ENCODE measurements around the gene PRR14. TPM values are rescaled to one million over a fixed set of nuclear protein-coding genes. Genes with fewer than 3 reads are reported as not detected.
"Not testable (repeated sequence)": the region's sequence is repeated elsewhere in the genome, so short reads cannot be mapped to it uniquely, and the experiment has no call there.

PRR14 gene
- total and polyA plus RNA-seq, 2 donors, result 6.9 to 55.3 TPM

GRCh38 chr16:30669903-30670824 lies 19.4 kb downstream of the PRR14 start:
- 81% methylated on average over 14 of the region's 14 CpGs for WGBS

GRCh38 chr16:30675143-30675542 lies 24.4 kb downstream of the PRR14 start:
- Histone ChIP-seq H3K36me3 (ENCODE audit: insufficient read depth) (peaks cover 1% of the 10 kb centered on the region), H3K27ac (ENCODE audit: low read depth) (no peak overlapping the region), H3K4me1 (ENCODE audit: insufficient read depth) (no peaks in the 10 kb centered on the region), H3K4me3 (ENCODE audit: low read depth, low read length) (no peak overlapping the region)
- DNase-seq (ENCODE audit: extremely low spot score), result no peak
- 85% methylated on average over 10 of the region's 10 CpGs for WGBS

More at GRCh38 chr16:30669903-30670824, 19.4 kb downstream of the PRR14 start:
- no peak for DNase-seq (ENCODE audit: extremely low spot score)
- Histone ChIP-seq H3K4me3 (ENCODE audit: low read depth, low read length) (no peak overlapping the region), H3K36me3 (ENCODE audit: insufficient read depth) (peaks cover 15% of the 10 kb centered on the region), H3K27ac (ENCODE audit: low read depth) (no peak overlapping the region), H3K4me1 (ENCODE audit: insufficient read depth) (no peaks in the 10 kb centered on the region)

DNA sequence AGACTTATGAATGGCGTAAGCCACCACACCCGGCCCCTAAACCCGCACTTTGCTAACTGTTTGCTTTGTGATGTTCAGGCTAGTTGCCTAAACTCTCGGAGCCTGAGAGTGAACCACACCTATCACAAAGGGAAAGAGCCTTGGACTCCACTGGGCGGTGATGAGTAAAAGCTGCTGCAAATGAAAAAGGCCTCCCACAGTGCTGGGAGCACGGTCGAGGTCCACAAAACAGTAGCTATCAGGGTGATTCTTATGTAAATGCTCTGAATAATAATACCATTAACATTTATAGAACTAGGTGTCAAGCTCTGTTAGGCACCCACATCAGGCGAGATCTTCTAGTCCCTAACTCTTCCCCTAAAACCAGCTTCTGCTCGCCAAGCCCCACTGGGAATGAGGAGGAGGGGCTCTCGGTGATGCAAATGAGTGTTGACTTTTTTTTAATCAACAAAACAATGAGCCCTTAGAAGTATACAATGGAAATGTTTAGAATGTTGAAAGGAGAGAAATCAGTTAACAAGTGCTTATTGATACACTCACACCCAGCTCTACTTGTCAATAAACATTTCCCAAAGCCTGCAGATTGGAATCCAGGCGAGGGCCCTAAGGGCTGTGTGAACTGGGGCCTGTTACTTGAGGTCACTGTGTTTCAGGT lies 27.3 kb downstream of the PRR14 start:
- 60% methylated on average over 11 of the region's 11 CpGs for WGBS

DNA sequence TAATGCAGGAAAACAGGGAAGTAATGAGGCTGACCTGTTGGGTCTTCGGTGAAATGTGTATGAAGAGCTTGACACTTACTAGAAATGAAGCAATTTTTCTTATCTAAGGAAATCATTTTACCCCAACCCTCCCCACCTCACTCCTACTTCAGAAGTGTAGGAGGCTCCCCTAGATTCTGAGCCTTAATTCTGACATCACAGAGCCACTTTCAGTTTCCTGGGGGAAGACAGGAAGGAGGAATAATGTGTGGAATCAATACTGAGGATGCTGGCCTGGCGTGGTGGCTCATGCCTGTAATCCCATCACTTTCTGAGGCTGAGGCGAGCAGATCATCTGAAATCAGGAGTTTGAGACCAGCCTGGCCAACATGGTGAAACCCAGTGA lies 27.8 kb downstream of the PRR14 start:
- Histone ChIP-seq H3K27ac (ENCODE audit: low read depth) (no peak overlapping the region), H3K4me3 (ENCODE audit: low read depth, low read length) (no peak overlapping the region), H3K36me3 (ENCODE audit: insufficient read depth) (no peaks in the 10 kb centered on the region), H3K4me1 (ENCODE audit: insufficient read depth) (no peaks in the 10 kb centered on the region)
- WGBS, result 78% methylated on average over 3 of the region's 3 CpGs
- DNase-seq (ENCODE audit: extremely low spot score), result no peak

More for the DNA sequence above, 27.3 kb downstream of the PRR14 start:
- H3K4me1 ChIP-seq (ENCODE audit: insufficient read depth), result no peaks in the 10 kb centered on the region
- H3K36me3 ChIP-seq (ENCODE audit: insufficient read depth), result no peaks in the 10 kb centered on the region
- DNase-seq (ENCODE audit: extremely low spot score), result no peak
- H3K4me3 ChIP-seq (ENCODE audit: low read depth, low read length), result no peak overlapping the region
- H3K27ac ChIP-seq (ENCODE audit: low read depth), result no peak overlapping the region

GRCh38 chr16:30680326-30680725 lies 29.6 kb downstream of the PRR14 start:
- DNase-seq (ENCODE audit: extremely low spot score), result no peak
- Histone ChIP-seq H3K4me3 (ENCODE audit: low read depth, low read length) (no peak overlapping the region), H3K36me3 (ENCODE audit: insufficient read depth) (no peaks in the 10 kb centered on the region), H3K27ac (ENCODE audit: low read depth) (no peak overlapping the region), H3K4me1 (ENCODE audit: insufficient read depth) (no peaks in the 10 kb centered on the region)
- 87% methylated on average over 3 of the region's 3 CpGs for WGBS

DNA sequence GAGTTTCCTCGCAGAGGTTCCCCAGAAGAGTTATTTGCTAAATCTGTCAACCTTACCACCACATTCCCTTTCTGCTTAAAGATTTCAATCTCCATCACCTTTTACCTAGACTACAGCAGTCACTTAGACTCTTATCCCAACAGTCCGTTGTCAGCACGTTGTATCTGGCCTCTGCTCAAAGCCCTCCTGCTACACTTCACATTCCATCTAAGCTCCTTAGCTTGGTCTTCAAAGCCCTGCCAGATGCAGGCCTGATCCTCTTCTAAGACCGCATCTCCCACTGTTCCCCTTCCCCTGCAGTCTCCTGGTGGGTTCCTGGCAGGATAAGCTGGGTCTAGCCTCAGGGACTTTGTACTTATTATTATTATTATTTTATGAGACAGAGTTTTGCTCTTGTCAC lies 37.9 kb downstream of the PRR14 start:
- H3K4me3 ChIP-seq (ENCODE audit: low read depth, low read length), result no peak overlapping the region
- 58% methylated on average over 4 of the region's 4 CpGs for WGBS
- H3K4me1 ChIP-seq (ENCODE audit: insufficient read depth), result no peaks in the 10 kb centered on the region
- no peak for DNase-seq (ENCODE audit: extremely low spot score)
- no peaks in the 10 kb centered on the region for H3K36me3 ChIP-seq (ENCODE audit: insufficient read depth)
- H3K27ac ChIP-seq (ENCODE audit: low read depth), result no peak overlapping the region

DNA sequence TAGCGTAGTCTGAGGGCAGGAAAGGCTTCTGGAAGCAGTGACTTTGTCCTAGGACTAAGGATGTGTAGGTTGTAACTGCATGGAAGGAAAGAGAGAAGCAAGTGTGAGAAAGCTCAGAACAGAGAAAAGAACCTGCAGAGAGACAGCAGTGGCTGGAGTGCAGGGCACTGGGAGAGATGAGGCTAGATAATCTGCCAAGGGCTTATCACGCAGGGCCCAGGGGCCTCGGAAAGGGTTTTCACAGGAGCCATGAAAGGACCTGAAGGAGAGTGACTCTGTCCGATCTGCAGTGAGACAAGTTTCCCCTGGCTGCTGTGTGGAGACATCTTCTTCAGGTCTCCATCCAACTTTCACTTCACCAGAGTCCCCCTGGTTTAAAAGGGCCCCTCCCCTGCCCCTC lies 41.1 kb downstream of the PRR14 start:
- Histone ChIP-seq H3K27ac (ENCODE audit: low read depth) (no peak overlapping the region), H3K36me3 (ENCODE audit: insufficient read depth) (no peaks in the 10 kb centered on the region), H3K4me1 (ENCODE audit: insufficient read depth) (no peaks in the 10 kb centered on the region), H3K4me3 (ENCODE audit: low read depth, low read length) (no peak overlapping the region)
- no peak for DNase-seq (ENCODE audit: extremely low spot score)
- WGBS, result 35% methylated on average over 4 of the region's 4 CpGs

- no peak overlapping the region for H3K27ac ChIP-seq (ENCODE audit: low read depth)
- WGBS, result 55% methylated on average over 10 of the region's 10 CpGs
- H3K4me3 ChIP-seq (ENCODE audit: low read depth, low read length), result no peak overlapping the region
- no peaks in the 10 kb centered on the region for H3K4me1 ChIP-seq (ENCODE audit: insufficient read depth)
- H3K36me3 ChIP-seq (ENCODE audit: insufficient read depth), result no peaks in the 10 kb centered on the region
- no peak for DNase-seq (ENCODE audit: extremely low spot score)
Measured at GRCh38 chr16:30692396-30693064, 41.8 kb downstream of the PRR14 start.

GRCh38 chr16:30694926-30695693 lies 44.4 kb downstream of the PRR14 start:
- 77% methylated on average over 11 of the region's 11 CpGs for WGBS
- Histone ChIP-seq H3K36me3 (ENCODE audit: insufficient read depth) (no peaks in the 10 kb centered on the region), H3K4me3 (ENCODE audit: low read depth, low read length) (no peak overlapping the region), H3K4me1 (ENCODE audit: insufficient read depth) (no peaks in the 10 kb centered on the region), H3K27ac (ENCODE audit: low read depth) (no peak overlapping the region)
- DNase-seq (ENCODE audit: extremely low spot score), result no peak

DNA sequence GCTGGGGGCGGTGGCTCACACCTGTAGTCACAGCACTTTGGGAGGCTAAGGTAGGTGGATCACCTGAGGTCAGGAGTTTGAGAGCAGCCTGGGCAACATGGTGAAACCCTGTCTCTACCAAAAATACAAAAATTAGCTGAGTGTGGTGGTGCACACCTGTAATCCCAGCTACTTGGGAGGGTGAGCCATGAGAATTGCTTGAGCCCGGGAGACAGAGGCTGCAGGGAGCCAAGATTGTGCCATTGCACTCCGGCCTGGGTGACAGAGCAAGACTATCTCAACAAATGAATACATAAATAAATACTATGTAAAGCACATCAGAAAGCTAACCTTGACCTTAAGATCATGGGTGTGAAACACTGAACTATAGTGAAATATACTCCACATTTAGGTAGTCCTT lies 45.9 kb downstream of the PRR14 start:
- H3K27ac ChIP-seq (ENCODE audit: low read depth); DNase-seq (ENCODE audit: extremely low spot score); H3K4me3 ChIP-seq (ENCODE audit: low read depth, low read length); H3K36me3 ChIP-seq (ENCODE audit: insufficient read depth); H3K4me1 ChIP-seq (ENCODE audit: insufficient read depth): not testable (repeated sequence)
- 97% methylated on average over 3 of the region's 3 CpGs for WGBS

DNA sequence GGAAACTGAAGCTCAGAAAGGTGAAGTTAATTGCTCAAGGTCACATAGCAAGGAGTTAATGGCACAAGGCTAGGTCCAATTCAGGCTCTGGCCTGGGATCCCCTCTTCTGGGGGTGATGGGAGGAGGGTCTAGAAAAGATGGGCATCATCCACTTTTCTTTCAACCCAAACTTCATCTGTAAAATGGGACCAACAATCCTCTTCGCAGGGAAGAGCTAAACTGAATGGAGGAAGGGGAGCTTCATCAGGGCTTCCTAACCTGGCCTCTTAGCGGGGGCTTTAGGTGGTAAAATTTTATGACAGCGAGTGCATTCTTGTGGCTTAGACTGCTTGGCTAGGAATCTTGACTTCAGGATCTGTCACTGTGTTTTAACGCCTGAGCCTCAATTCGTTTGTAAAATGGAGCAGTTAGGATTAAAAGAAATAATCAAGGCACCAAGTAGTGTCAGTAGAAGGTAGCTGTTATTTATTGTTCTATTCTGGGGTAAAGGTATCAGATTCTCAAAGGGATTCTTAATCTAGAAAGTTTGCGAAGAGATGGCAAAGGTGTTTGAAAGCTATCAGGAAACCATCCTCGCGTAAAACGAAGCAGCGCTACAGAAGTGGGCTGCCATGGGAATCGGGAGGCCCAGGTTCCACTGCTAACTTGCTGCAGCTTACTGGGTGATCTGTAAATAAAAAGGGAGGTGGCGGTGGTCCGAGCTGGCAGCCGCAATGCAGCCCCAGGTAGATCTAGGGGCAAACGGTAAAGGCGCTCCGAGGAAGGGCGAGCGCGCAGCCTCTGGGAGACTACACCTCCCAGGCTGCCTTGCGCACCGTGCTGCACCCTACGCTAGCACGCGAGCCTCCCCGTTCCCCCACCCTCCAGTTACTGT lies 46.7 kb downstream of the PRR14 start:
- peak overlapping the region; percentile 82 for H3K4me3 ChIP-seq (ENCODE audit: low read depth, low read length)
- H3K4me1 ChIP-seq (ENCODE audit: insufficient read depth), result no peaks in the 10 kb centered on the region
- DNase-seq (ENCODE audit: extremely low spot score), result no peak
- 10% methylated on average over 26 of the region's 26 CpGs for WGBS
- H3K36me3 ChIP-seq (ENCODE audit: insufficient read depth), result peaks cover 4% of the 10 kb centered on the region
- H3K27ac ChIP-seq (ENCODE audit: low read depth), result no peak overlapping the region

DNA sequence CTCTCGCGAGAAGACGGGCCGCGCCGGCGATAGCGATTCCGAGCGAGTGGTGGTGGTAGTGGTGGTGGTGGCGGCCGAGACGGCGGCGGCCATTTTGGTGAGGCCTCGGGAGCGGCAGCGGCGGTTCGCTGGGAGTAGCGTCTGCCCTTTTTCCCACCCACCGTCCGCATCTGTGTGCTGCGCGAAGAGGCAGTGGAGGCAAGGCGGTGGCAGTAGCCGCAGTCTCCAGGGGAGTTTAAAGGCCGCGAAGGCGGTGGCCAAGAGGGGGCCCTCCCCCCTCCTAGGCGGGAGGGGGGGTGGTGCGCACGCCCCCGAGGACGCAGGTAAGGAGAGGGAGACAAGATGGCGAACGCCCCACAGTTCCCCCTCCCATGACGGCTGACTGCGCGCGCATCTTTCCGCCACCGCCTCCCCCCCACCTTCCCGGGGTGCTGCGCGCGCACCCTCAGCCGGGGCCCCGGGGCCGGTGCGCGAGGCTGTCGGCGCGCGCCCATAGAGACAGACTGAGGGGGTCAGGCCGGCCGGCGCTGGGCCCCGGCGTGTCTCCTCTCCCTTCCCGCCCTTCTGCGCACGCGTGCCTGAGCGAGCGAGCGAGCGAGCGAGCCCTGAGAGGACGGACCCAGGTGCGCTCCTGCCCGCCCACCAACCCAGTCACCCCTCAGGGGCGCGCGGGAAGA lies 47.5 kb downstream of the PRR14 start:
- Histone ChIP-seq H3K4me1 (ENCODE audit: insufficient read depth) (no peaks in the 10 kb centered on the region), H3K36me3 (ENCODE audit: insufficient read depth) (peaks cover 5% of the 10 kb centered on the region), H3K27ac (ENCODE audit: low read depth) (peak overlapping the region; percentile 100), H3K4me3 (ENCODE audit: low read depth, low read length) (peak overlapping the region; percentile 82)
- under 1% methylated on average over 76 of the region's 76 CpGs for WGBS
- DNase-seq (ENCODE audit: extremely low spot score), result peak; percentile 91

Data from urinary bladder (tissue), 4 donors.